GM12875 (cell line): ENCODE data around the gene SAV1.

Experiments used
- H3K4me3 ChIP-seq: one replicate; pipeline ENCODE4 v1.5.1; 2011; ENCODE audit warnings: low read depth, low read length, control low read depth
- CTCF ChIP-seq: IDR thresholded peaks from 2 replicates; pipeline ENCODE4 v1.5.1; 2011; ENCODE audit warnings: low read depth, mild to moderate bottlenecking, control low read depth, inconsistent platforms, low read length, moderate library complexity, borderline replicate concordance; ENCODE audit not compliant: insufficient read depth

Gene SAV1

GRCh38 chr14:50607181-50607580 lies 60.9 kb downstream of the SAV1 start:
- no peak for TF ChIP-seq CTCF
- no peak overlapping the region for H3K4me3 ChIP-seq

GRCh38 chr14:50606468-50606867 lies 61.6 kb downstream of the SAV1 start:
- TF ChIP-seq CTCF, result no peak
- H3K4me3 ChIP-seq, result no peak overlapping the region

GRCh38 chr14:50605766-50606165 lies 62.3 kb downstream of the SAV1 start:
- no peak overlapping the region for H3K4me3 ChIP-seq
- no peak for TF ChIP-seq CTCF

- H3K4me3 ChIP-seq, result no peak overlapping the region
- no peak for TF ChIP-seq CTCF
Measured at GRCh38 chr14:50603565-50603964, 64.5 kb downstream of the SAV1 start.

- no peak for TF ChIP-seq CTCF
- H3K4me3 ChIP-seq, result no peak overlapping the region
Measured at GRCh38 chr14:50602035-50602434, 66.1 kb downstream of the SAV1 start.

GRCh38 chr14:50601394-50601793 lies 66.7 kb downstream of the SAV1 start:
- no peak for TF ChIP-seq CTCF
- no peak overlapping the region for H3K4me3 ChIP-seq

GRCh38 chr14:50600849-50601248 lies 67.3 kb downstream of the SAV1 start:
- no peak for TF ChIP-seq CTCF
- H3K4me3 ChIP-seq, result no peak overlapping the region
